Liver (tissue), 9 donors: ENCODE measurements around the gene RLN1. TPM values are rescaled to one million over a fixed set of nuclear protein-coding genes. Genes with fewer than 3 reads are reported as not detected.

Source experiments
- DNase-seq: peaks from one replicate; pipeline ENCODE4 v3.0.0-alpha.2; 2017; ENCODE audit warnings: low spot score
- H3K27ac ChIP-seq, 2 donors: one replicate each; pipeline ENCODE4 v1.7.0; 2013; ENCODE audit warnings: inconsistent platforms in 2 of 2, low read length in 2 of 2, control low read depth in 1 of 2, low read depth in 1 of 2, mild to moderate bottlenecking in 1 of 2
- H3K27me3 ChIP-seq, 4 donors: one replicate each; pipeline versions ENCODE4 v1.6.1 to v1.7.0; 2013; ENCODE audit warnings: low read length in 3 of 4, inconsistent platforms in 1 of 4, mild to moderate bottlenecking in 1 of 4, moderate library complexity in 1 of 4; ENCODE audit not compliant: control insufficient read depth in 4 of 4, insufficient read depth in 4 of 4
- H3K36me3 ChIP-seq, 4 donors: one replicate each; pipeline versions ENCODE4 v1.6.1 to v1.7.0; 2013; ENCODE audit warnings: low read length in 3 of 4, mild to moderate bottlenecking in 3 of 4, low read depth in 1 of 4, moderate library complexity in 1 of 4; ENCODE audit not compliant: control insufficient read depth in 4 of 4, insufficient read depth in 3 of 4
- H3K4me1 ChIP-seq, 4 donors: one replicate each; pipeline versions ENCODE4 v1.6.1 to v1.7.0; 2013; ENCODE audit warnings: low read length in 3 of 4, mild to moderate bottlenecking in 3 of 4, moderate library complexity in 1 of 4; ENCODE audit not compliant: control insufficient read depth in 4 of 4, insufficient read depth in 4 of 4
- H3K4me3 ChIP-seq, 3 donors: one replicate each; pipeline versions ENCODE4 v1.6.1 to v1.7.0; 2013; ENCODE audit warnings: low read length in 3 of 3, control low read depth in 1 of 3, low read depth in 1 of 3, mild to moderate bottlenecking in 1 of 3
- H3K9ac ChIP-seq, 2 donors: one replicate each; pipeline ENCODE4 v1.7.0; 2013; ENCODE audit warnings: low read length in 2 of 2, mild to moderate bottlenecking in 2 of 2, moderate library complexity in 2 of 2, control low read depth in 1 of 2, low read depth in 1 of 2
- H3K9me3 ChIP-seq, 4 donors: one replicate each; pipeline versions ENCODE4 v1.6.1 to v1.7.0; 2013; ENCODE audit warnings: low read length in 3 of 4; ENCODE audit not compliant: control insufficient read depth in 4 of 4
- ATF3 ChIP-seq: IDR thresholded peaks from 2 replicates; pipeline ENCODE4 v1.6.1; 2016; ENCODE audit warnings: antibody characterized with exemption
- CTCF ChIP-seq: fragments of 150-350 bp; IDR thresholded peaks from 2 replicates; pipeline ENCODE4 v1.5.1; 2017; ENCODE audit warnings: improper control_type of control experiment, low read depth, low read length; ENCODE audit not compliant: missing input control
- EGR1 ChIP-seq, 2 donors: IDR thresholded peaks; 2 replicates each; pipeline ENCODE4 v1.6.1; 2016 to 2018; ENCODE audit warnings: antibody characterized with exemption in 2 of 2, low read depth in 2 of 2
- FOXA1 ChIP-seq: IDR thresholded peaks from 2 replicates; pipeline ENCODE4 v1.6.1; 2016; ENCODE audit warnings: antibody characterized with exemption
- FOXA2 ChIP-seq: IDR thresholded peaks from 2 replicates; pipeline ENCODE4 v1.6.1; 2016; ENCODE audit warnings: antibody characterized with exemption
- HNF4A ChIP-seq, 2 donors: conservative IDR thresholded peaks; 2 replicates each; pipeline ENCODE4 v1.6.1; 2016; ENCODE audit warnings: antibody characterized with exemption in 2 of 2, mild to moderate bottlenecking in 2 of 2
- HNF4G ChIP-seq: IDR thresholded peaks from 2 replicates; pipeline ENCODE4 v1.6.1; 2016; ENCODE audit warnings: antibody characterized with exemption
- MAX ChIP-seq: IDR thresholded peaks from 2 replicates; pipeline ENCODE4 v1.6.1; 2016; ENCODE audit warnings: antibody characterized with exemption
- NR2F2 ChIP-seq: IDR thresholded peaks from 2 replicates; pipeline ENCODE4 v1.6.1; 2016; ENCODE audit warnings: antibody characterized with exemption
- RAD21 ChIP-seq, 2 donors: IDR thresholded peaks; 2 replicates each; pipeline ENCODE4 v1.6.1; 2016; ENCODE audit warnings: antibody characterized with exemption in 2 of 2, mild to moderate bottlenecking in 2 of 2
- REST ChIP-seq: IDR thresholded peaks from 2 replicates; pipeline ENCODE4 v1.6.1; 2016; ENCODE audit warnings: antibody characterized with exemption, mild to moderate bottlenecking
- RXRA ChIP-seq, 2 donors: IDR thresholded peaks; 2 replicates each; pipeline ENCODE4 v1.6.1; 2017 to 2018; ENCODE audit warnings: antibody characterized with exemption in 2 of 2, mild to moderate bottlenecking in 1 of 2
- TAF1 ChIP-seq: conservative IDR thresholded peaks from 2 replicates; pipeline ENCODE4 v1.6.1; 2016; ENCODE audit warnings: antibody characterized with exemption, mild to moderate bottlenecking
- ZBTB33 ChIP-seq: IDR thresholded peaks from 2 replicates; pipeline ENCODE4 v1.6.1; 2016; ENCODE audit warnings: antibody characterized with exemption
- WGBS: extraction: QIAGEN DNeasy Blood & Tissue Kit; methylation state at CpG from one replicate; pipeline ENCODE4 v1.1.7; 2013; 5-methylcytosine and 5-hydroxymethylcytosine counted together
- polyA plus RNA-seq, 2 donors: library from polyadenylated mRNA; stranded (reverse) in 1 of 2; unstranded in 1 of 2; fragments of 200-250 nt in 1 of 2; fragments of >200 nt in 1 of 2; fragmentation: Nextera tagmentation in 1 of 2; extraction: Ambion mirVana in 1 of 2; gene quantifications; one replicate each; pipeline versions ENCODE4 v1.2.1 to v1.2.3, GENCODE V29; 2013 to 2015
- total RNA-seq, 2 donors: library from RNA; depleted of rRNA; stranded (reverse); fragments of >200 nt; gene quantifications; one replicate each; pipeline ENCODE4 v1.2.3, GENCODE V29; 2014
- donor health status: healthy.
- donor health status: healthy.
- donor health status: healthy.
- donor health status: healthy.
- donor health status: healthy.

RLN1 gene
- total and polyA plus RNA-seq, 4 donors = 0.17 TPM; not detected in 3

- Histone ChIP-seq H3K4me3 (no peak overlapping the region), H3K36me3 (peaks cover 0 to 8% (median 0%) of the 10 kb centered on the region in 4 donors), H3K27me3 (no peaks in the 10 kb centered on the region), H3K9me3 (no peaks in the 10 kb centered on the region), H3K9ac (no peak overlapping the region), H3K27ac (no peak overlapping the region), H3K4me1 (no peaks in the 10 kb centered on the region)
- no peak for DNase-seq
- TF ChIP-seq EGR1 (IDR thresholded peaks at IDR 0.05; ENCODE audit: low read depth in 2 of 2) (no peak), RXRA (IDR thresholded peaks at IDR 0.05) (no peak), RAD21 (IDR thresholded peaks at IDR 0.05) (no peak), MAX (no peak), TAF1 (no peak), HNF4A (conservative IDR thresholded peaks at IDR 0.05) (no peak), FOXA1 (no peak), FOXA2 (no peak)
- WGBS = 91% methylated on average over 3 of the region's 3 CpGs
Observed at GRCh38 chr9:5361326-5362010, 21.8 kb upstream of the RLN1 start.

GRCh38 chr9:5360341-5360740, 20.7 kb upstream of the RLN1 start:
- TF ChIP-seq ATF3 = no peak
- no peak for TF ChIP-seq ZBTB33
- no peak for TF ChIP-seq NR2F2
- TF ChIP-seq HNF4G = no peak
- no peak for TF ChIP-seq FOXA2
- TF ChIP-seq FOXA1 = no peak
- TF ChIP-seq CTCF = no peak
- no peak for TF ChIP-seq REST
- no peak overlapping the region for H3K27ac ChIP-seq
- no peaks in the 10 kb centered on the region for H3K4me1 ChIP-seq
- H3K9ac ChIP-seq = no peak overlapping the region
- peaks cover 0 to 8% (median 0%) of the 10 kb centered on the region in 4 donors for H3K36me3 ChIP-seq
- H3K27me3 ChIP-seq = no peaks in the 10 kb centered on the region
- no peaks in the 10 kb centered on the region for H3K9me3 ChIP-seq
- DNase-seq = no peak
- no peak overlapping the region for H3K4me3 ChIP-seq
